ENCODE measurements around the gene USP24.

The USP24 gene

DNA sequence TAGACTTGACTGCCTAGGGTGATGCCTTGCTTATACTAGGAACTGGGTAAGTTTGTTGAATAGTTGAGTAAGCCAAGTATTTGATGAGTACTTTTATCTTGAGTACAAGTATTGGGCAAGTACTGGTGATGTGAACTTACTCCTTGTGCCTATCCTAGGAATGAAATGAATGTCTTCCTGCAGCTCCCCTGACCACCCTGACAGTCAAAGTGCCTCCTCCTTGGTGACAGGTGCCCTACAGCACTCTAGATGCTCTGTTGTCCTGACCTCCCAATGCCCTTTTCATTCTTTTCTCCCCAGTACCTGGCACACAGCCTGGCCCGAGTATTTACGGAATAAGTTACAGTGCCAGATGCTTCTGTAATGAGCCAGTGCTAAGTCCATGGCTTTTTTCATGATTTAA lies 150.3 kb downstream of the USP24 start:
- DNase-seq, result no peak
- Histone ChIP-seq H3K4me3 (ENCODE audit: control insufficient read depth in 1 of 7, extremely low read depth in 1 of 7, insufficient read depth in 4 of 7, low read depth in 2 of 7, low read length in 6 of 7) (no peak overlapping the region), H3K27me3 (replicated peaks in 2 of 5; ENCODE audit: control insufficient read depth in 4 of 5, insufficient read depth in 5 of 5, low read length in 4 of 5) (no peaks in the 10 kb centered on the region), H3K27ac (ENCODE audit: insufficient read depth in 1 of 2, low read depth in 1 of 2, low read length in 2 of 2, poor library complexity in 1 of 2, severe bottlenecking in 2 of 2) (no peak overlapping the region), H3K36me3 (ENCODE audit: control insufficient read depth in 4 of 4, insufficient read depth in 4 of 4, low read length in 3 of 4) (peaks cover 5 to 31% (median 16%) of the 10 kb centered on the region in 4 experiments), H3K4me1 (ENCODE audit: control extremely low read depth in 1 of 4, control insufficient read depth in 4 of 4, insufficient read depth in 4 of 4, low read length in 3 of 4) (no peaks in the 10 kb centered on the region), H3K9me3 (ENCODE audit: control extremely low read depth in 1 of 5, control insufficient read depth in 4 of 5, insufficient read depth in 2 of 5, low read depth in 1 of 5, low read length in 4 of 5) (no peaks in the 10 kb centered on the region)
- ChIA-PET POLR2A (no interaction called here), CTCF (interaction anchor here (1.9 kb wide), 1 partner anchor 14 kb away, joined by 4 read pairs; no protein-coding TSS in a partner anchor)
- WGBS (ENCODE audit: insufficient coverage), result 100% methylated on average over 2 of the region's 2 CpGs

DNA sequence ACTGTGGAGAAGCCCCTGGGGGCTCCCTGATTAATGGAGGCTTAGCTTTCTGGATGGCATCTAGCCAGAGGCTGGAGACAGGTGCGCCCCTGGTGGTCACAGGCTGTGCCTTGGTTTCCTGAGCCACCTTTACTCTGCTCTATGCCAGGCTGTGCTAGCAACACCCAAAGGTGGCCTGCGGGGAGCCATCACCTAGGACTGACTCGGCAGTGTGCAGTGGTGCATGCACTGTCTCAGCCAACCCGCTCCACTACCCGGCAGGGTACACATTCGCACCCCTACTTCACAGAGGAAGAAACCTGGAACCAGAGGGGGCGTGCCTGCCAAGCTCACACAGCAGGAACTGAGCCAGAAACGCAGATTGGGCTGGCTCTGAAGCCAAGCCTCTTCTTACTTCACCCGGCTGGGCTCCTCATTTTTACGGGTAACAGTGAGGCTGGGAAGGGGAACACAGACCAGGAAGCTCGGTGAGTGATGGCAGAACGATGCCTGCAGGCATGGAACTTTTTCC lies 151.0 kb downstream of the USP24 start:
- Histone ChIP-seq H3K27ac (ENCODE audit: insufficient read depth in 1 of 2, low read depth in 1 of 2, low read length in 2 of 2, poor library complexity in 1 of 2, severe bottlenecking in 2 of 2) (no peak overlapping the region), H3K36me3 (ENCODE audit: control insufficient read depth in 4 of 4, insufficient read depth in 4 of 4, low read length in 3 of 4) (peaks cover 5 to 25% (median 13%) of the 10 kb centered on the region in 4 experiments), H3K27me3 (replicated peaks in 2 of 5; ENCODE audit: control insufficient read depth in 4 of 5, insufficient read depth in 5 of 5, low read length in 4 of 5) (no peaks in the 10 kb centered on the region), H3K4me1 (ENCODE audit: control extremely low read depth in 1 of 4, control insufficient read depth in 4 of 4, insufficient read depth in 4 of 4, low read length in 3 of 4) (no peaks in the 10 kb centered on the region), H3K4me3 (ENCODE audit: control insufficient read depth in 1 of 7, extremely low read depth in 1 of 7, insufficient read depth in 4 of 7, low read depth in 2 of 7, low read length in 6 of 7) (no peak overlapping the region), H3K9me3 (ENCODE audit: control extremely low read depth in 1 of 5, control insufficient read depth in 4 of 5, insufficient read depth in 2 of 5, low read depth in 1 of 5, low read length in 4 of 5) (no peaks in the 10 kb centered on the region)
- ChIA-PET POLR2A (no interaction called here), CTCF (interaction anchor here (1.9 kb wide), 1 partner anchor 15 kb away, joined by 4 read pairs; no protein-coding TSS in a partner anchor)
- WGBS (ENCODE audit: insufficient coverage), result 78% methylated on average over 11 of the region's 12 CpGs
- DNase-seq, result no peak

DNA sequence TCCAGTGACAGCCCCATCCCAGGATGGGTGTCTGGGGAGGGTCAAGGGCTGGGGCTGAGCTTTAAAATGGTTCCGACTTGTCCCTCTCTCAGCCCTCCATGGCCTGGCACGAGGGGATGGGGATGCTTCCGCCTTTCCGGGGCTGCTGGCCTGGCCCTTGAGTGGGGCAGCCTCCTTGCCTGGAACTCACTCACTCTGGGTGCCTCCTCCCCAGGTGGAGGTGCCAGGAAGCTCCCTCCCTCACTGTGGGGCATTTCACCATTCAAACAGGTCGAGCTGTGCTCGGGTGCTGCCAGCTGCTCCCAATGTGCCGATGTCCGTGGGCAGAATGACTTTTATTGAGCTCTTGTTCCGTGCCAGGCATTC lies 151.6 kb downstream of the USP24 start:
- DNase-seq, result no peak
- H3K27ac ChIP-seq (ENCODE audit: insufficient read depth in 1 of 2, low read depth in 1 of 2, low read length in 2 of 2, poor library complexity in 1 of 2, severe bottlenecking in 2 of 2), result no peak overlapping the region
- ChIA-PET CTCF (interaction anchor here (1.9 kb wide), 1 partner anchor 16 kb away, joined by 4 read pairs; no protein-coding TSS in a partner anchor), POLR2A (no interaction called here)
- peaks cover under 1 to 19% (median 10%) of the 10 kb centered on the region in 4 experiments for H3K36me3 ChIP-seq (ENCODE audit: control insufficient read depth in 4 of 4, insufficient read depth in 4 of 4, low read length in 3 of 4)
- WGBS (ENCODE audit: insufficient coverage), result 93% methylated on average over 9 of the region's 9 CpGs
- H3K9me3 ChIP-seq (ENCODE audit: control extremely low read depth in 1 of 5, control insufficient read depth in 4 of 5, insufficient read depth in 2 of 5, low read depth in 1 of 5, low read length in 4 of 5), result no peaks in the 10 kb centered on the region
- no peaks in the 10 kb centered on the region for H3K27me3 ChIP-seq (replicated peaks in 2 of 5; ENCODE audit: control insufficient read depth in 4 of 5, insufficient read depth in 5 of 5, low read length in 4 of 5)
- no peak overlapping the region for H3K4me3 ChIP-seq (ENCODE audit: control insufficient read depth in 1 of 7, extremely low read depth in 1 of 7, insufficient read depth in 4 of 7, low read depth in 2 of 7, low read length in 6 of 7)
- H3K4me1 ChIP-seq (ENCODE audit: control extremely low read depth in 1 of 4, control insufficient read depth in 4 of 4, insufficient read depth in 4 of 4, low read length in 3 of 4), result no peaks in the 10 kb centered on the region

DNA sequence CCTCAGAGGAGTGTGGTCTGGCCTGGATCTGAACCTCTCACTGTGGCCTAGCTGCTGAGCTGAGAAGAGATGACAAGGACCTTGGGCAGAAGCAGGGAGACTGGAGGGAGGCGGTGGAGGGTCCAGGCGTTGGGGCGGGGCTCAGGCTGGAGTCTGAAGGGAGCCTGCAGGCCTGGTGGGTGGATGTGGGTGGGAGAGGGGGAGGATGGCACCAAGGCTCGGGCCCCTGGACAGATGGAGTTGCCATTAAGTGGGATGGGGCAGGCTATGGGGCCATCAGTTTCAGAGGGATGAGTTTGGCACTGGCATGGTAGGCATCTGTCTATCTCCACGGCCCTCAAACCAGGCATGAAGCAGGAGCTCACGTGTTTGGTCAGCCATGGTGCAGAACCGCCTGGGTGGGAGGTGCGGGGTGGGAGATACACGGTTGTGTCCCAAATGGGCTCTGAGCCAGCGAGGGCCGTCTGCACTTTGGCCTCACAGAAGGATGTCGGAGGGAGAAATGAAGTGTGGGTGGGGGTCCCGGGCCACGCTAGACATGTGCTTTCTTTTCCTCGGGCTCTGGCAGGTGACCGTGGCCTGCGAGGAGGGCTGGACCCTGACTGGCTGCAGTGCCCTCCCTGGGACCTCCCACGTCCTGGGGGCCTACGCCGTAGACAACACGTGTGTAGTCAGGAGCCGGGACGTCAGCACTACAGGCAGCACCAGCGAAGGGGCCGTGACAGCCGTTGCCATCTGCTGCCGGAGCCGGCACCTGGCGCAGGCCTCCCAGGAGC lies 152.2 kb downstream of the USP24 start:
- 95% methylated on average over 23 of the region's 29 CpGs for WGBS (ENCODE audit: insufficient coverage)
- H3K27ac ChIP-seq (ENCODE audit: insufficient read depth in 1 of 2, low read depth in 1 of 2, low read length in 2 of 2, poor library complexity in 1 of 2, severe bottlenecking in 2 of 2), result no peak overlapping the region
- H3K27me3 ChIP-seq (replicated peaks in 2 of 5; ENCODE audit: control insufficient read depth in 4 of 5, insufficient read depth in 5 of 5, low read length in 4 of 5), result no peaks in the 10 kb centered on the region
- ChIA-PET CTCF (interaction anchor here (1.9 kb wide), 1 partner anchor 16 kb away, joined by 4 read pairs; no protein-coding TSS in a partner anchor), POLR2A (no interaction called here)
- no peak overlapping the region for H3K4me3 ChIP-seq (ENCODE audit: control insufficient read depth in 1 of 7, extremely low read depth in 1 of 7, insufficient read depth in 4 of 7, low read depth in 2 of 7, low read length in 6 of 7)
- H3K4me1 ChIP-seq (ENCODE audit: control extremely low read depth in 1 of 4, control insufficient read depth in 4 of 4, insufficient read depth in 4 of 4, low read length in 3 of 4), result no peaks in the 10 kb centered on the region
- H3K36me3 ChIP-seq (ENCODE audit: control insufficient read depth in 4 of 4, insufficient read depth in 4 of 4, low read length in 3 of 4), result peaks cover 0 to 15% (median 9%) of the 10 kb centered on the region in 4 experiments
- DNase-seq, result no peak
- no peaks in the 10 kb centered on the region for H3K9me3 ChIP-seq (ENCODE audit: control extremely low read depth in 1 of 5, control insufficient read depth in 4 of 5, insufficient read depth in 2 of 5, low read depth in 1 of 5, low read length in 4 of 5)

DNA sequence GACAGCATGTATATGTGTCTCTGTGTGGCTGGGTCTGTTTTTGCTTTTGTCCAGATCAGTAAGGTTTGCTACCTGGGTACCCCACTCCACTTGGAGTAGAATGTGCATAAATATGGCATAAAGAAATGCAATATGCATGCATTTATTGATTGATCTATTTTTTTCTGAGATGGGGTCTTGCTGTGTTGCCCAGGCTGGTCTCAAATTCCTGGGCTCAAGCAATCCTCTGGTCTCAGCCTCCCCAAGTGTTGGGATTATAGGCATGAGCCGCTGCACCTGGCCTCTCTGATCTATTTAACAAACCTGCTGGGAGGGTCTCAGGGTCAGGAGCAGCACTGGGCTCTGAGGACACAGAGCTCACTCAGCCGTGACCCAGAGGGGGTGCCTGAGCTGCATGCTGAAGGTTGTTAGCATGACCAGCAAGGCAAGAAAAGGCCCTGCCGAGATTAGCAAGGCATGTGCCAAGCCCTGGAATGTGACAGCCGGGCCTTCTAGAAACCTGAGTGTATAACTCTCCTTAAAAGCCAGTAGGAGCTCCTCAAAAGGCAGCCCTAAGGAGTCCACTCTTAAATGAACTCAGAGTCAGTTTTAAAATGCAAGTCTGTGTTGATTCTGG lies 153.3 kb downstream of the USP24 start:
- no peaks in the 10 kb centered on the region for H3K9me3 ChIP-seq (ENCODE audit: control extremely low read depth in 1 of 5, control insufficient read depth in 4 of 5, insufficient read depth in 2 of 5, low read depth in 1 of 5, low read length in 4 of 5)
- POLR2A ChIA-PET, result no interaction called here
- CTCF ChIA-PET, result no interaction called here
- no peak for DNase-seq
- H3K4me1 ChIP-seq (ENCODE audit: control extremely low read depth in 1 of 4, control insufficient read depth in 4 of 4, insufficient read depth in 4 of 4, low read length in 3 of 4), result no peaks in the 10 kb centered on the region
- H3K4me3 ChIP-seq (ENCODE audit: control insufficient read depth in 1 of 7, extremely low read depth in 1 of 7, insufficient read depth in 4 of 7, low read depth in 2 of 7, low read length in 6 of 7), result no peak overlapping the region
- H3K27me3 ChIP-seq (replicated peaks in 2 of 5; ENCODE audit: control insufficient read depth in 4 of 5, insufficient read depth in 5 of 5, low read length in 4 of 5), result no peaks in the 10 kb centered on the region
- H3K36me3 ChIP-seq (ENCODE audit: control insufficient read depth in 4 of 4, insufficient read depth in 4 of 4, low read length in 3 of 4), result peaks cover 0 to 5% (median 3%) of the 10 kb centered on the region in 4 experiments
- WGBS (ENCODE audit: insufficient coverage), result 97% methylated on average over 4 of the region's 4 CpGs
- no peak overlapping the region for H3K27ac ChIP-seq (ENCODE audit: insufficient read depth in 1 of 2, low read depth in 1 of 2, low read length in 2 of 2, poor library complexity in 1 of 2, severe bottlenecking in 2 of 2)

DNA sequence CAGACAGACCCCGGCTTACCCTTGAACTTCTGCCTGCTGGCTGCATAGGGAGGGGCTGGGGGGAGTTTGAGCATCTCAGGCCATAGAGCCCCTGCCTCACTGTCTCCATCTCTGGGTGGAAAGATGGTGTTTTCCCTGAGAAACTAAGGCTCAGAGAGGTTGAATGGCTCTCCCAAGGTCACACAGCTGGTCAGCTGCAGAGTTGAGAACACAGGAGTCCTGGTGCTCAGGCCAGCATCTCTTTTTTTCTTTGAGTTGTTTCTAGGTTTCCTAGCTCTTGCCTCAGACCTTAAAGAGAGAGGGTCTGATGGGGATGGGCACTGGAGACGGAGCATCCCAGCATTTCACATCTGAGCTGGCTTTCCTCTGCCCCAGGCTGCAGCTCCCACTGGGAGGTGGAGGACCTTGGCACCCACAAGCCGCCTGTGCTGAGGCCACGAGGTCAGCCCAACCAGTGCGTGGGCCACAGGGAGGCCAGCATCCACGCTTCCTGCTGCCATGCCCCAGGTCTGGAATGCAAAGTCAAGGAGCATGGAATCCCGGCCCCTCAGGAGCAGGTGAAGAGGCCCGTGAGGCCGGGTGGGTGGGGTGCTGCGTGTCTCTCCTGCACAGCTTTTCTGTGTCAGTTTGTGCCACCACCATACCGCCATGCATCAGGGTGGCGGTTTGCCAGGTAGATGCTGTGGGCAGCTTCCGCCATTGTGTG lies 154.0 kb downstream of the USP24 start:
- Histone ChIP-seq H3K27ac (ENCODE audit: insufficient read depth in 1 of 2, low read depth in 1 of 2, low read length in 2 of 2, poor library complexity in 1 of 2, severe bottlenecking in 2 of 2) (no peak overlapping the region), H3K9me3 (ENCODE audit: control extremely low read depth in 1 of 5, control insufficient read depth in 4 of 5, insufficient read depth in 2 of 5, low read depth in 1 of 5, low read length in 4 of 5) (no peaks in the 10 kb centered on the region), H3K36me3 (ENCODE audit: control insufficient read depth in 4 of 4, insufficient read depth in 4 of 4, low read length in 3 of 4) (peaks cover 0 to 4% (median 0%) of the 10 kb centered on the region in 4 experiments), H3K4me3 (ENCODE audit: control insufficient read depth in 1 of 7, extremely low read depth in 1 of 7, insufficient read depth in 4 of 7, low read depth in 2 of 7, low read length in 6 of 7) (no peak overlapping the region), H3K4me1 (ENCODE audit: control extremely low read depth in 1 of 4, control insufficient read depth in 4 of 4, insufficient read depth in 4 of 4, low read length in 3 of 4) (no peaks in the 10 kb centered on the region), H3K27me3 (replicated peaks in 2 of 5; ENCODE audit: control insufficient read depth in 4 of 5, insufficient read depth in 5 of 5, low read length in 4 of 5) (no peaks in the 10 kb centered on the region)
- no peak for DNase-seq
- POLR2A ChIA-PET, result no interaction called here
- CTCF ChIA-PET, result interaction anchor here (1.3 kb wide), 1 partner anchor 116 kb away, joined by 3 read pairs; no protein-coding TSS in a partner anchor
- WGBS (ENCODE audit: insufficient coverage), result 90% methylated on average over 12 of the region's 13 CpGs

Data from common myeloid progenitor, CD34-positive (primary cell).